Common myeloid progenitor, CD34-positive (primary cell): ENCODE results near the gene SLC34A3.

Experiments used
- CTCF ChIA-PET: fragments of 350-600 bp; sonication (Branson Sonifier 250); formaldehyde crosslinking; loops from one replicate; lab custom pipeline; 2021; ENCODE audit warnings: antibody characterized with exemption; lab: Charles Lee
- POLR2A ChIA-PET: fragments of 350-600 bp; sonication (Branson Sonifier 250); formaldehyde crosslinking; loops from one replicate; lab custom pipeline; 2021; ENCODE audit warnings: antibody characterized with exemption; lab: Charles Lee
- DNase-seq, 3 donors: peaks; one replicate each; pipeline versions ENCODE4 v3.0.0 to v3.0.0-alpha.2; 2013
- H3K27ac ChIP-seq, 2 experiments: 1 replicate in 1 of 2; 2 replicates in 1 of 2; pipeline ENCODE4 v1.7.0; 2013; ENCODE audit warnings: inconsistent platforms in 2 of 2, low read length in 2 of 2, mild to moderate bottlenecking in 2 of 2, low read depth in 1 of 2, moderate library complexity in 1 of 2; ENCODE audit not compliant: severe bottlenecking in 2 of 2, insufficient read depth in 1 of 2, poor library complexity in 1 of 2
- H3K27me3 ChIP-seq, 5 experiments: replicated peaks in 2 of 5; 1 replicate in 3 of 5; 2 replicates in 2 of 5; pipeline versions ENCODE4 v1.6.1 to v1.7.0; 2013; ENCODE audit warnings: low read length in 4 of 5, mild to moderate bottlenecking in 2 of 5, moderate library complexity in 2 of 5, inconsistent platforms in 1 of 5; ENCODE audit not compliant: insufficient read depth in 5 of 5, control insufficient read depth in 4 of 5
- H3K36me3 ChIP-seq, 4 experiments: 1 replicate in 2 of 4; 2 replicates in 2 of 4; pipeline versions ENCODE4 v1.6.1 to v1.7.0; 2013; ENCODE audit warnings: low read length in 3 of 4, control low read depth in 1 of 4, mild to moderate bottlenecking in 1 of 4; ENCODE audit not compliant: control insufficient read depth in 4 of 4, insufficient read depth in 4 of 4
- H3K4me1 ChIP-seq, 4 experiments: 1 replicate in 3 of 4; 2 replicates in 1 of 4; pipeline versions ENCODE4 v1.6.1 to v1.7.1; 2013; ENCODE audit warnings: low read length in 3 of 4, mild to moderate bottlenecking in 3 of 4, control low read depth in 1 of 4, inconsistent platforms in 1 of 4, moderate library complexity in 1 of 4; ENCODE audit not compliant: control insufficient read depth in 4 of 4, insufficient read depth in 4 of 4; ENCODE audit errors: control extremely low read depth in 1 of 4
- H3K4me3 ChIP-seq, 7 experiments: 1 replicate in 4 of 7; 2 replicates in 3 of 7; pipeline versions ENCODE4 v1.5.1 to v1.7.0; 2013; ENCODE audit warnings: mild to moderate bottlenecking in 7 of 7, low read length in 6 of 7, moderate library complexity in 6 of 7, inconsistent platforms in 2 of 7, low read depth in 2 of 7, control low read depth in 1 of 7; ENCODE audit not compliant: insufficient read depth in 4 of 7, control insufficient read depth in 1 of 7; ENCODE audit errors: extremely low read depth in 1 of 7
- H3K9me3 ChIP-seq, 5 experiments: 1 replicate in 4 of 5; 2 replicates in 1 of 5; pipeline versions ENCODE4 v1.6.1 to v1.7.1; 2013; ENCODE audit warnings: low read length in 4 of 5, mild to moderate bottlenecking in 2 of 5, inconsistent platforms in 1 of 5, low read depth in 1 of 5, moderate library complexity in 1 of 5; ENCODE audit not compliant: control insufficient read depth in 4 of 5, insufficient read depth in 2 of 5; ENCODE audit errors: control extremely low read depth in 1 of 5
- WGBS: methylation state at CpG from one replicate; pipeline ENCODE4 v1.1.5; 2013; ENCODE audit not compliant: insufficient coverage; 5-methylcytosine and 5-hydroxymethylcytosine counted together

Gene SLC34A3

DNA sequence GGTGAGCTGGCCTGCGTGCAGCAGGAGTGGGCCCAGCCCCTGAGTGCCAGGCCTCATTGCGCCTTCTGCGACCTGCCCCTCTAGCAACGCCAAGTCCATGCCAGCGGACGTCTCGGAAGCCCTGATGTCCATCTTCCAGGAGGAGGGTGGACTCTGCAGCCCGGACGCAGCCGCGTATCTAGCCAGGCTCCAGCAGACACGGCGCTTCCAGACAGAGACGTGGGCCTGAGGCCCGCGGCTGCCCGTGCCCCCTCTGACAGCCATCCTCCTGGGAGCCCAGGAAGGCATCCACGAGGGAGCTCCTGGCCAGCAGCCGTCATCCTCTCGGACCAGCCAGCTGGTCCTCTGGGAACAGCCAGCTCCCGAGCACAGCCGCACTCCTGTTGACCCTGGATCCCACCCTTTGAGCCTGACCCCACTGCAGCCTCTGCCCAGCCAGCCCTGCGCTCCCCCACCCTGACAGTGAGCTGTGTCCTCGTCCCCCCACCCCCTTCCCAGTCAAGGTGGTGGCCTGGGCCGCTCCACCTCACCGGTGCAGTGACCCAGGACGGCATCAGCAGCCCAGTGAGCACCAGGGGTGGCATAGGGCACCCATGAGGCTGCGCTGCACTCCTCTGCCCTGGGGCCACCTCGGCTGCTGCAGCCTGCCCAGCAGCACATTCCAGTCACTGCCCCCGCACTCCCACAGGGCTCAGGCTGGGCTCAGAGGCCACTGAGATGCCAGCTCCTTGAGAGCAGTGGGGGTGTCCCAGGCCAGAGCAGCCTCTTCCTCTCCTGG, 14.3 kb upstream of the SLC34A3 start:
- Histone ChIP-seq H3K9me3 (no peaks in the 10 kb centered on the region), H3K27ac (no peak overlapping the region), H3K27me3 (no peaks in the 10 kb centered on the region), H3K4me1 (peaks cover 0 to 2% (median under 1%) of the 10 kb centered on the region in 4 experiments), H3K4me3 (no peak overlapping the region), H3K36me3 (peaks cover 0 to 51% (median 17%) of the 10 kb centered on the region in 4 experiments)
- 96% methylated on average over 27 of the region's 30 CpGs for WGBS
- DNase-seq, result no peak
- POLR2A ChIA-PET, result no interaction called here
- CTCF ChIA-PET, result interaction anchor here (1.0 to 1.6 kb wide), 4 partner anchors 10 to 45 kb away, joined by 3 to 5 read pairs (median 4); no protein-coding TSS in a partner anchor

DNA sequence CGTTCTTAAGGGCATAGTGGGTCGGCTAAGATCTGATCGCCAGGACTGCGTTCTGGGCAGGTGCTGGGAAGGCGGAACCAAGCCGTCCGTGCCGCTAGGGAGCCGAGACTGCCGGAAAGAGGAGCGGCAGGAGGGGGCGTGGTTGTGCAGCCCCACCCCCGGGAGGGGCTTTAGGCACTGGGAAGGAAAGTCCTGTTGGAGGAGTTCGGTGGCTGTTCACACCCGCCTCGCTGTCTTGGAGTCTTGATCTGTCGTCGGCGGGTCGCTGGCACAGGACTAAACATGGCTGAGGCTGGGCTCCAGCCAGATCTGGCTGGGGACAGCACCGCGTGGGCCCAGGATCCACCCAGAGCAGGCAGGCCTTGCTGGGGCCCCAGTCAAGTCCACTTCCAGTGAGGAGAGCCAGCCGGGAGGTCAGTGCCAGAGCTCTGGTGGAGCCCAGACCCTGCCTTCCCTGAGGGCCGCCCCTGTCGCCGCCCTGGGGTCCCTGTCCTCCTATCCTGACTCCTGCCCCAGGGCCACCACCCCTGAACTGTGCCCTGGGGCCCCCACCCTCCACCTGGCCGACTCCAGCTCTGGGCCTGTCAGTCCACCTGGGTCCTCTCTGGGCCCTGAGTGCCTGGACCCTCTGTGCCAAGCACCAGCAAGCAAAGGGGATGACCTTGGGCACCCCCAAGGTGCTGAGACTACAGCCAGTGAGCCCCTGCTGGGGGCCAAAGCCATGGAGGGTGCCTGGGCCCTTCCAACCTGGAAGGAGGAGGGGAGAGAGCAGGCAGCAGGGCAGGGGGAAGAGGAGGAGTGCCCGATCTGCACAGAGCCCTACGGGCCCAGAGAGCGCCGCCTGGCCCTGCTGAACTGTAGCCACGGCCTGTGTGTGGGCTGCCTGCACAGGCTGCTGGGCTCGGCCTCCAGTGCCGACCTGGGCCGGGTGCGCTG, 13.2 kb upstream of the SLC34A3 start:
- Histone ChIP-seq H3K4me1 (peaks cover 0 to 9% (median 8%) of the 10 kb centered on the region in 4 experiments), H3K36me3 (peaks cover 0 to 50% (median 17%) of the 10 kb centered on the region in 4 experiments), H3K4me3 (peak overlapping the region in 1 of 7 experiments; percentile 5), H3K27me3 (no peaks in the 10 kb centered on the region), H3K27ac (peak overlapping the region in 1 of 2 experiments; percentile 67), H3K9me3 (no peaks in the 10 kb centered on the region)
- WGBS, result 78% methylated on average over 29 of the region's 36 CpGs
- DNase-seq, result no peak
- POLR2A ChIA-PET, result no interaction called here
- CTCF ChIA-PET, result interaction anchor here (0.9 to 1.6 kb wide), 3 partner anchors 11 to 29 kb away, joined by 3 to 4 read pairs (median 4); no protein-coding TSS in a partner anchor

DNA sequence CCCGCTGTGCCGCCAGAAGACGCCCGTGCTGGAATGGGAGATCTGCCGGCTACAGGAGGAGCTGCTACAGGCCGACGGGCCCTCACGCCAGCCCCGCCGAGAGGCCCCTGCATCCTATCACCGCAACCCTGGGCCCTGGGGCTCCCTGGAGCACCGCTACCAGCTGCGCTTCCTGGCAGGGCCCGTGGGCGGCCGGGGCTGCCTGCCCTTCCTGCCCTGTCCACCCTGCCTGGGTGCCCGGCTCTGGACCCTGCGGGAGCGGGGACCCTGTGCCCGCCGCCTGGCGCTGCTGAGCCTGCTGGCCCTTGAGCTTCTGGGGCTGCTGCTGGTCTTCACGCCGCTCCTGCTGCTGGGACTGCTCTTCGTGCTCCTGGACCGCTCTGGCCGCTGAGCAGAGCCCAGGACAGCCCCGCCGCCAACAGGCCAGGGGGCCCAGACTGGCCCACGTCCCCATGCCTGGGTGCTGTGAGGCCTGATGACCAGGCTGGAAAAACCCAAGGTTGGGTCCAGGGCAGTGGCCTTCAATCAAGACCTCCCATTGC, 12.4 kb upstream of the SLC34A3 start:
- CTCF ChIA-PET, result interaction anchor here (0.9 kb wide), 1 partner anchor 14 kb away, joined by 3 read pairs; no protein-coding TSS in a partner anchor
- no peak for DNase-seq
- POLR2A ChIA-PET, result no interaction called here
- H3K36me3 ChIP-seq, result peaks cover 0 to 44% (median 17%) of the 10 kb centered on the region in 4 experiments
- peak overlapping the region in 1 of 2 experiments; percentile 67 for H3K27ac ChIP-seq
- no peak overlapping the region for H3K4me3 ChIP-seq
- peaks cover 0 to 16% (median 15%) of the 10 kb centered on the region in 4 experiments for H3K4me1 ChIP-seq
- H3K27me3 ChIP-seq, result no peaks in the 10 kb centered on the region
- H3K9me3 ChIP-seq, result no peaks in the 10 kb centered on the region
- WGBS, result 95% methylated on average over 30 of the region's 30 CpGs

DNA sequence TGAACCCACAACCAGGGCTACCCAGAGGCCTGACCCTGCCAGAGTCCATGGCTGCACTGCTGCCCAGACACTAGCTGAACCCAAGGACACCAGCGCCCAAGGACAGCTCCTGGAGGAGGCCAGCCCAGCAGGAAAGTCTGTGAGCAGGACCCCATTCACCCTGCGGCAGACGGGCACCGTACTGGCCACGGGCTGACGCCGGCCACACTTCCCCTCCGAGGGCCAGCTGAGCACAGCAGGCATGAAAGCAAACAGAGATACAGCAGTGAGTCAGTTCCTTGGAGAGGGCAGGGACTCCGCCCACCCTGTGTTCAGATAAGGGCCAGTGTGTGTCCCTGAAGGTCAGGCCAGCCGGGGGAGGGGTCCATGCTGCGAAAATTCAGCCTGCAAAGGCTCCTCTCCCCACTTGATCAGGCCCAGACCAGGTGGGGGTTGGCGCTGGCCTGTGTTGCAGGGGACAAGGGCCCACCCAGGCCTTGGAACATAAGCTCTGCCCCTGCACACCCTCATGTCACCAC, 11.9 kb upstream of the SLC34A3 start:
- Histone ChIP-seq H3K4me1 (peaks cover 0 to 17% (median 15%) of the 10 kb centered on the region in 4 experiments), H3K36me3 (peaks cover 0 to 39% (median 17%) of the 10 kb centered on the region in 4 experiments)

DNA sequence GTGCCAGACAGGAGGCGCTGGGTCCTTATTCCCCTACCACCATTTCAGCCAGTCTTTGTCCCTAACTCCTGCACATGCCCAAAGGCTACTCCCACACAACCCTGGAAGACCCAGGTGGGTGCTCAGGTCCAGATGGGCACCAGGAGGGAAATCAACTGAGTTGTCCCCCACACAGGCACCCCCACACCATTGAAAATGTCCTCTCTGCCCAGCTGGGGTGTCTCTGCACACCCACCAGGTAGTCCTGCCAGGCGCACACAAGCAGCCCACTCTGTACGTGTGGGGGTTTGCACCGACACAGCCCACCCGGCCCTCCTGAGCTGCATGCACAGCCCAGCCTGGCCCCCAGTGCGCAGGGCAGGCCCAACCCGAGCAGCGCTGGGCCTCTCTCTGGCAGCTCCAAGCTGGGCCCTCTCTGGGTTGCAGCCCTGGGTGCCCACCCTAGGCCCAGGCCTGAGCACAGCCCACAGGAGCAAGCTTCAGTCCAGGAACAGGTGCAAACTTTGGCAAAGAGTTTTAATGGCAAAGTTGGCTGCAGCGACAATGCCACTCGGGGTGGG, 10.9 kb upstream of the SLC34A3 start:
- POLR2A ChIA-PET, result no interaction called here

More for the DNA sequence above, 11.9 kb upstream of the SLC34A3 start:
- WGBS, result 92% methylated on average over 11 of the region's 12 CpGs
- no peak for DNase-seq
- Histone ChIP-seq H3K27me3 (no peaks in the 10 kb centered on the region), H3K4me3 (no peak overlapping the region), H3K27ac (peak overlapping the region in 1 of 2 experiments; percentile 67), H3K9me3 (no peaks in the 10 kb centered on the region)
- CTCF ChIA-PET, result interaction anchor here (0.7 to 1.5 kb wide), 3 partner anchors 12 to 43 kb away, joined by 3 to 5 read pairs (median 5); no protein-coding TSS in a partner anchor
- POLR2A ChIA-PET, result no interaction called here

More for the DNA sequence above, 10.9 kb upstream of the SLC34A3 start:
- Histone ChIP-seq H3K27me3 (no peaks in the 10 kb centered on the region), H3K36me3 (peaks cover 0 to 29% (median 14%) of the 10 kb centered on the region in 4 experiments), H3K4me1 (peaks cover 2 to 25% (median 22%) of the 10 kb centered on the region in 4 experiments), H3K4me3 (no peak overlapping the region), H3K27ac (no peak overlapping the region), H3K9me3 (no peaks in the 10 kb centered on the region)
- CTCF ChIA-PET, result interaction anchor here (0.7 to 1.5 kb wide), 3 partner anchors 13 to 44 kb away, joined by 3 to 5 read pairs (median 5); no protein-coding TSS in a partner anchor
- no peak for DNase-seq
- 96% methylated on average over 9 of the region's 10 CpGs for WGBS
